Astrocyte (in vitro differentiated cells and primary cell): ENCODE results near the gene MCTP1.

ENCODE experiments used
- CTCF ChIP-seq: IDR thresholded peaks from 2 replicates; pipeline ENCODE4 v1.5.1; 2011; ENCODE audit warnings: low read depth, mild to moderate bottlenecking, inconsistent platforms, low read length, moderate library complexity; ENCODE audit not compliant: insufficient read depth
- EZH2 ChIP-seq: IDR thresholded peaks from 2 replicates; pipeline ENCODE4 v1.6.1; 2012; ENCODE audit warnings: mild to moderate bottlenecking, low read length, inconsistent platforms; ENCODE audit not compliant: insufficient read depth

GRCh38 chr5:95076395-95077185, 208.3 kb downstream of the MCTP1 start:
- TF ChIP-seq CTCF (no peak), EZH2 (no peak)
